Osteocyte (in vitro differentiated cells): ENCODE results near the gene FOXM1. TPM values are rescaled to one million over a fixed set of nuclear protein-coding genes. Genes with fewer than 3 reads are reported as not detected.
A peak's percentile ranks its signal among the peaks of the same experiment; 100 is the strongest.

Source experiments
- DNase-seq: peaks from one replicate; pipeline ENCODE4 v3.0.0; 2021; ENCODE audit warnings: mixed read lengths; ENCODE audit not compliant: unreplicated experiment; ENCODE audit errors: extremely low spot score
- H3K27ac Mint-ChIP-seq: one replicate; pipeline ENCODE4 v1.8.0; 2021; ENCODE audit warnings: mild to moderate bottlenecking, mixed read lengths; ENCODE audit not compliant: unreplicated experiment
- H3K27me3 Mint-ChIP-seq: one replicate; pipeline ENCODE4 v1.8.0; 2021; ENCODE audit warnings: mixed read lengths; ENCODE audit not compliant: unreplicated experiment
- H3K36me3 Mint-ChIP-seq: one replicate; pipeline ENCODE4 v1.8.0; 2021; ENCODE audit warnings: mixed read lengths; ENCODE audit not compliant: unreplicated experiment
- H3K4me1 Mint-ChIP-seq: one replicate; pipeline ENCODE4 v1.8.0; 2021; ENCODE audit warnings: mixed read lengths; ENCODE audit not compliant: unreplicated experiment
- H3K4me3 Mint-ChIP-seq: one replicate; pipeline ENCODE4 v1.8.0; 2021; ENCODE audit warnings: mild to moderate bottlenecking, moderate library complexity, mixed read lengths; ENCODE audit not compliant: unreplicated experiment
- H3K9me3 Mint-ChIP-seq: one replicate; pipeline ENCODE4 v1.8.0; 2021; ENCODE audit warnings: mixed read lengths; ENCODE audit not compliant: unreplicated experiment
- total RNA-seq: library from RNA; stranded (reverse); gene quantifications from 2 replicates; pipeline ENCODE4 v1.2.1, GENCODE V29; 2021
- TF ChIP-seq, protein P1 (sequence below): fragments of 200-600 bp; sonication (generic); IDR thresholded peaks from 2 replicates; pipeline ENCODE4 v1.5.0; 2021; ENCODE audit warnings: antibody characterized with exemption, mild to moderate bottlenecking, moderate library complexity

The FOXM1 gene
- total RNA-seq, 1 donor from 2014 or later, result 14.9 TPM

- peaks cover 22% of the 10 kb centered on the region for H3K4me1 Mint-ChIP-seq
- H3K4me3 Mint-ChIP-seq, result no peak overlapping the region
- H3K27me3 Mint-ChIP-seq, result no peaks in the 10 kb centered on the region
- DNase-seq, result peak; percentile 94
- TF ChIP-seq, protein P1, sequence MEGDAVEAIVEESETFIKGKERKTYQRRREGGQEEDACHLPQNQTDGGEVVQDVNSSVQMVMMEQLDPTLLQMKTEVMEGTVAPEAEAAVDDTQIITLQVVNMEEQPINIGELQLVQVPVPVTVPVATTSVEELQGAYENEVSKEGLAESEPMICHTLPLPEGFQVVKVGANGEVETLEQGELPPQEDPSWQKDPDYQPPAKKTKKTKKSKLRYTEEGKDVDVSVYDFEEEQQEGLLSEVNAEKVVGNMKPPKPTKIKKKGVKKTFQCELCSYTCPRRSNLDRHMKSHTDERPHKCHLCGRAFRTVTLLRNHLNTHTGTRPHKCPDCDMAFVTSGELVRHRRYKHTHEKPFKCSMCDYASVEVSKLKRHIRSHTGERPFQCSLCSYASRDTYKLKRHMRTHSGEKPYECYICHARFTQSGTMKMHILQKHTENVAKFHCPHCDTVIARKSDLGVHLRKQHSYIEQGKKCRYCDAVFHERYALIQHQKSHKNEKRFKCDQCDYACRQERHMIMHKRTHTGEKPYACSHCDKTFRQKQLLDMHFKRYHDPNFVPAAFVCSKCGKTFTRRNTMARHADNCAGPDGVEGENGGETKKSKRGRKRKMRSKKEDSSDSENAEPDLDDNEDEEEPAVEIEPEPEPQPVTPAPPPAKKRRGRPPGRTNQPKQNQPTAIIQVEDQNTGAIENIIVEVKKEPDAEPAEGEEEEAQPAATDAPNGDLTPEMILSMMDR, result peak; percentile 89
- no peak overlapping the region for H3K27ac Mint-ChIP-seq
- no peaks in the 10 kb centered on the region for H3K36me3 Mint-ChIP-seq
- H3K9me3 Mint-ChIP-seq, result no peaks in the 10 kb centered on the region
Observed at GRCh38 chr12:2853626-2854025, 23.3 kb downstream of the FOXM1 start.

GRCh38 chr12:2851931-2852330, 25.0 kb downstream of the FOXM1 start:
- peaks cover 26% of the 10 kb centered on the region for H3K4me1 Mint-ChIP-seq
- TF ChIP-seq, protein P1, result no peak
- no peaks in the 10 kb centered on the region for H3K27me3 Mint-ChIP-seq
- DNase-seq, result no peak
- no peak overlapping the region for H3K27ac Mint-ChIP-seq
- H3K9me3 Mint-ChIP-seq, result no peaks in the 10 kb centered on the region
- no peaks in the 10 kb centered on the region for H3K36me3 Mint-ChIP-seq
- H3K4me3 Mint-ChIP-seq, result no peak overlapping the region

DNA sequence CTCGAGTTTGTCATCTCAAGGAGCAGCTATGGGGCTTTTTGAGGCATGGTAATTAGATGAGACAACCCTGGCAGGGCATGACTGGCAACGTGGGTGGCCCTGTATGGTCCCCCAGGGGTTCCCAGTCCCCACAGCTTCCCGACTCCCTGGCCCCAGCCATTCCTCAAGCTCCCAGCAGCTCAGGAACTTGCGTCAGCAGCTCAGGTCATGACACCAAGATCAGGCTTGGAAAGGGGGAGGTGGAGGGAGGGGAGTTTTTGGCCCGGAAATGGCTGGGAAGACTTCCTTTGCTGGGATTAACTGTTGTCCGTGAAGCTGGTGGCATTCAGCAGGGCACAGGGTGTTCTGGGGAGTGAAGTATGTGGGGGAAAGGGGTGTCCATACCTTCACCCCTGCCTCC, 31.7 kb downstream of the FOXM1 start:
- TF ChIP-seq, protein P1, result no peak
- no peak for DNase-seq
- H3K36me3 Mint-ChIP-seq, result peaks cover 2% of the 10 kb centered on the region
- no peak overlapping the region for H3K4me3 Mint-ChIP-seq
- H3K27me3 Mint-ChIP-seq, result no peaks in the 10 kb centered on the region
- H3K27ac Mint-ChIP-seq, result peak overlapping the region; percentile 78
- H3K4me1 Mint-ChIP-seq, result peaks cover 48% of the 10 kb centered on the region
- no peaks in the 10 kb centered on the region for H3K9me3 Mint-ChIP-seq

- Mint-ChIP-seq H3K4me3 (no peak overlapping the region), H3K27ac (peak overlapping the region; percentile 78), H3K27me3 (no peaks in the 10 kb centered on the region), H3K9me3 (no peaks in the 10 kb centered on the region), H3K4me1 (peaks cover 43% of the 10 kb centered on the region), H3K36me3 (peaks cover 4% of the 10 kb centered on the region)
- no peak for DNase-seq
- TF ChIP-seq, protein P1, result no peak
Observed at GRCh38 chr12:2844786-2845185, 32.2 kb downstream of the FOXM1 start.

- TF ChIP-seq, protein P1, result no peak
- DNase-seq, result no peak
- H3K4me3 Mint-ChIP-seq, result no peak overlapping the region
- no peaks in the 10 kb centered on the region for H3K27me3 Mint-ChIP-seq
- peaks cover 7% of the 10 kb centered on the region for H3K36me3 Mint-ChIP-seq
- peaks cover 28% of the 10 kb centered on the region for H3K4me1 Mint-ChIP-seq
- no peaks in the 10 kb centered on the region for H3K9me3 Mint-ChIP-seq
- H3K27ac Mint-ChIP-seq, result no peak overlapping the region
Observed at GRCh38 chr12:2842948-2843347, 34.0 kb downstream of the FOXM1 start.
